OCI-LY1 (cell line): ENCODE measurements around the gene RAD52.

Experiments
- CTCF ChIP-seq: fragments of 200-600 bp; sonication (generic), shearing (Covaris generic); IDR thresholded peaks from 2 replicates; pipeline ENCODE4 v1.5.1; 2017; ENCODE audit warnings: mild to moderate bottlenecking, antibody characterized with exemption, low read length, moderate library complexity, mixed read lengths
- EZH2 ChIP-seq: fragments of 200-600 bp; sonication (generic), shearing (Covaris generic); IDR thresholded peaks from 2 replicates; pipeline ENCODE4 v1.8.0; 2017; ENCODE audit warnings: borderline replicate concordance, mixed run types, mild to moderate bottlenecking, antibody characterized with exemption, low read length, moderate library complexity, mixed read lengths

GRCh38 chr12:916240-916639 is 33.3 kb downstream of the RAD52 start:
- TF ChIP-seq EZH2 (no peak), CTCF (no peak)
